Trophoblast cell (in vitro differentiated cells and primary cell): ENCODE data around the gene ZCCHC4.

ENCODE experiments used
- DNase-seq, 2 donors: peaks; one replicate each; pipeline ENCODE4 v3.0.0-alpha.2; 2016
- H2AFZ ChIP-seq: 2 replicates; pipeline ENCODE4 v1.6.1; 2013; ENCODE audit warnings: low read length, moderate library complexity, mild to moderate bottlenecking; ENCODE audit not compliant: insufficient read depth, poor library complexity
- H2AK5ac ChIP-seq: 2 replicates; pipeline ENCODE4 v1.6.1; 2013; ENCODE audit warnings: mild to moderate bottlenecking, low read length
- H2BK120ac ChIP-seq: 2 replicates; pipeline ENCODE4 v1.6.1; 2013; ENCODE audit warnings: low read length, mild to moderate bottlenecking, moderate library complexity; ENCODE audit not compliant: insufficient read depth, poor library complexity
- H2BK12ac ChIP-seq: 2 replicates; pipeline ENCODE4 v1.6.1; 2013; ENCODE audit warnings: mild to moderate bottlenecking, low read length, moderate library complexity
- H2BK5ac ChIP-seq: 2 replicates; pipeline ENCODE4 v1.6.1; 2013; ENCODE audit warnings: low read length, low read depth, moderate library complexity, mild to moderate bottlenecking; ENCODE audit not compliant: poor library complexity
- H3K14ac ChIP-seq: 2 replicates; pipeline ENCODE4 v1.6.1; 2013; ENCODE audit warnings: mild to moderate bottlenecking, low read length
- H3K18ac ChIP-seq: 2 replicates; pipeline ENCODE4 v1.6.1; 2013; ENCODE audit warnings: mild to moderate bottlenecking, low read length
- H3K23ac ChIP-seq: 2 replicates; pipeline ENCODE4 v1.6.1; 2013; ENCODE audit warnings: low read length
- H3K27ac ChIP-seq: 2 replicates; pipeline ENCODE4 v1.5.1; 2013; ENCODE audit warnings: low read depth, mild to moderate bottlenecking, inconsistent platforms, low read length, moderate library complexity
- H3K27me3 ChIP-seq: 2 replicates; pipeline ENCODE4 v1.6.1; 2013; ENCODE audit warnings: inconsistent platforms, mild to moderate bottlenecking, low read length, moderate library complexity; ENCODE audit not compliant: insufficient read depth
- H3K36me3 ChIP-seq, 2 experiments: 1 replicate in 1 of 2; 2 replicates in 1 of 2; pipeline ENCODE4 v1.6.1; 2013; ENCODE audit warnings: low read length in 2 of 2, mild to moderate bottlenecking in 2 of 2, moderate library complexity in 1 of 2; ENCODE audit not compliant: insufficient read depth in 2 of 2, control insufficient read depth in 1 of 2
- H3K4ac ChIP-seq: 2 replicates; pipeline ENCODE4 v1.6.1; 2013; ENCODE audit warnings: low read depth, mild to moderate bottlenecking, low read length, moderate library complexity
- H3K4me1 ChIP-seq, 2 experiments: 1 replicate in 1 of 2; 2 replicates in 1 of 2; pipeline ENCODE4 v1.6.1; 2013; ENCODE audit warnings: low read length in 2 of 2, mild to moderate bottlenecking in 2 of 2, moderate library complexity in 1 of 2; ENCODE audit not compliant: insufficient read depth in 2 of 2, control insufficient read depth in 1 of 2
- H3K4me2 ChIP-seq: 2 replicates; pipeline ENCODE4 v1.6.1; 2013; ENCODE audit warnings: inconsistent platforms, mild to moderate bottlenecking, low read length, moderate library complexity
- H3K4me3 ChIP-seq: 2 replicates; pipeline ENCODE4 v1.5.1; 2013; ENCODE audit warnings: mild to moderate bottlenecking, low read depth, low read length, inconsistent platforms
- H3K79me1 ChIP-seq: one replicate; pipeline ENCODE4 v1.6.1; 2013; ENCODE audit warnings: low read length
- H3K79me2 ChIP-seq: 2 replicates; pipeline ENCODE4 v1.6.1; 2013; ENCODE audit warnings: low read length, mild to moderate bottlenecking; ENCODE audit not compliant: control insufficient read depth, insufficient read depth, poor library complexity
- H3K9ac ChIP-seq: 2 replicates; pipeline ENCODE4 v1.6.1; 2013; ENCODE audit warnings: mild to moderate bottlenecking, low read length
- H3K9me3 ChIP-seq: 2 replicates; pipeline ENCODE4 v1.6.1; 2013; ENCODE audit warnings: low read depth, mild to moderate bottlenecking, control low read depth, inconsistent platforms, low read length; ENCODE audit not compliant: insufficient read depth
- H4K12ac ChIP-seq: 2 replicates; pipeline ENCODE4 v1.6.1; 2013; ENCODE audit warnings: low read depth, mild to moderate bottlenecking, low read length, moderate library complexity
- H4K8ac ChIP-seq: 2 replicates; pipeline ENCODE4 v1.6.1; 2013; ENCODE audit warnings: low read depth, mild to moderate bottlenecking, low read length, moderate library complexity
- H4K91ac ChIP-seq: one replicate; pipeline ENCODE4 v1.6.1; 2013; ENCODE audit warnings: low read depth, mild to moderate bottlenecking, low read length, moderate library complexity
- WGBS: extraction: QIAGEN DNeasy Blood & Tissue Kit; methylation state at CpG from one replicate; pipeline ENCODE4 v1.1.7; 2013; ENCODE audit warnings: missing lambda C conversion rate; ENCODE audit not compliant: insufficient read length, insufficient coverage; ENCODE audit errors: extremely low coverage; 5-methylcytosine and 5-hydroxymethylcytosine counted together

ZCCHC4 gene

DNA sequence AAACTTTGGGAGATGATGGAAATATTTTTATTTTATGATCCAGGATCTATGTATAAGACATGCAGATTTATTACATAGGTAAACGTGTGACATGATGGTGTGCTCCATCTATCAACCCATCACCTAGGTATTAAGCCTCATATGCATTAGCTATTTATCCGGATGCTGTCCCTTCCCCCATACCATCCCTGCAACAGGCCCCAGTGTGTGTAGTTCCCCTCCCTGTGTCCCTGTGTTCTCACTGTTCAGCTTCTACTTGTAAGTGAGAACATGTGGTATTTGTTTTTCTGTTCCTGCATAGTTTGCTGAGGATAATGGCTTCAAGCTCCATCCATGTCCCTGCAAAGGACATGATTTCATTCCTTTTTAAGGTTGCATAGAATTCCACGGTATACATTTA lies 28.1 kb upstream of the ZCCHC4 start:
- Histone ChIP-seq H3K79me1 (no peaks in the 10 kb centered on the region), H4K8ac (no peak overlapping the region), H3K9ac (no peak overlapping the region), H3K4me3 (no peak overlapping the region), H3K18ac (no peak overlapping the region), H3K9me3 (no peaks in the 10 kb centered on the region), H3K79me2 (no peaks in the 10 kb centered on the region), H4K12ac (no peak overlapping the region), H3K36me3 (peaks cover 0 to 2% of the 10 kb centered on the region in 2 experiments), H2BK12ac (no peak overlapping the region), H3K23ac (no peak overlapping the region), H3K27ac (no peak overlapping the region), H3K4me2 (no peak overlapping the region), H2BK120ac (no peak overlapping the region), H2AK5ac (no peak overlapping the region), H3K27me3 (no peaks in the 10 kb centered on the region), H2AFZ (no peak overlapping the region), H3K4me1 (no peaks in the 10 kb centered on the region), H2BK5ac (no peak overlapping the region), H3K4ac (no peak overlapping the region), H3K14ac (no peak overlapping the region), H4K91ac (no peak overlapping the region)
- DNase-seq = no peak
- WGBS = no CpG with 5 or more reads among the region's 3 CpGs

DNA sequence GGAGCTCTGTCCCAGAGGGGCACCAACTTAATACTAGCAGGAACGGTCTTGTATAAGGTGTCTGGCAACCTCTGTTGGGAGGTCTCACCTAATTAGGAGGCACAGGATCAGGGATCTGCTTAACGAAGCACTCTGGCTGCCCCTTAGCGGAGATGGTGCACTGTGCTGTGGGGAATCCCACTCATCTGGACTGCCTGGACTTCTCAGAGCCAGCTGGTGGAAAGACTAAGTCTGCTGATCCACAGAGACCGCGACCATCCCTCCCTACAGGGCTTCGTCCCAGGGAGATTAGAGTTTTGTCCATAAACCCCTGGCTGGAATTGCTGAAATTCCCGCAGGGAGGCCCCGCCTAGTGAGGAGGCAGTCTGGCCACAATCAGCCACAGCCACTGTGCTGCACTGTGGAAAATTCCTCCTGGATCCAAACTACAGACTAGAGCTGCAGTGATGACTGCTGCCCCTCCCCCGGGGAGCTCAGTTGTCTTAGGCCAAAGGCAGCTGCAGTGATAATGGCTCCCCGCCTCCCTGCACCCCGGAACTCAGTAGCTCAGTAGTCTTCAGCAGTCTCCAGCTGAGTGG lies 22.0 kb upstream of the ZCCHC4 start:
- Histone ChIP-seq H3K23ac (no peak overlapping the region), H3K27ac (peak overlapping the region; percentile 72), H3K4ac (no peak overlapping the region), H2BK12ac (peak overlapping the region; percentile 25), H3K4me2 (peak overlapping the region; percentile 44), H3K18ac (no peak overlapping the region), H2BK120ac (peak overlapping the region; percentile 55), H2AFZ (peak overlapping the region; percentile 23), H4K91ac (peak overlapping the region; percentile 68), H4K12ac (no peak overlapping the region), H3K79me2 (no peaks in the 10 kb centered on the region), H2AK5ac (no peak overlapping the region), H4K8ac (peak overlapping the region; percentile 62), H3K9me3 (peaks cover 2% of the 10 kb centered on the region), H3K4me1 (peaks cover 9 to 10% of the 10 kb centered on the region in 2 experiments), H3K14ac (peak overlapping the region; percentile 21), H3K9ac (no peak overlapping the region), H2BK5ac (peak overlapping the region; percentile 33), H3K79me1 (peaks cover 2% of the 10 kb centered on the region), H3K27me3 (no peaks in the 10 kb centered on the region), H3K4me3 (no peak overlapping the region), H3K36me3 (no peaks in the 10 kb centered on the region)
- DNase-seq = no peak
- WGBS = no CpG with 5 or more reads among the region's 11 CpGs

DNA sequence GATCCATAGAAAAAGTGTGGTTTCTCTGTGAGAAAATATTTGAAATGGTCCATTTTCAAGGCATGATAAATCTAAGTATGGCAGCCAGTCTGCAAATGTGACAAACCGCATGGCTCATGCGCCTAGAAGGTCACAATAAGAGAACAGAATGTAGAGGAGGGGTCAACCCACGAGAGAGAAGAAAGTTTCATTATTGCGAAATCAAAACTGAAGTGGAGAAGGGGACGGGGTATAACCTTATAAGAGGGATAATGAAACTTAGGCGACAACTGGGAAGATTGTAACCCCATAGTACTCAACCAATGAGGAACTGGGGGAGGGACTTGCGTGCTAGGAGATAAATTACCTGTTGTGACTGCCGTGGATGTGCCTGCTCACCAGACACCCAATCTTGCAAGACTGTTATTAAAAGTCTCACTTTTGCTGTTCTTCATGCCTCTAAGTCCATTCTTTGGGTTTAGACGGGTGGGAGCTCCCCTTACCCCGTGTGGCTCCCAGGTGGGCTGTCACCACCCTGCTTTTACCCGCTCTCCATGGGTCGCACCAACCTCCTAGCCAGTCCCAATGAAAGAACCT lies 21.3 kb upstream of the ZCCHC4 start:
- no CpG with 5 or more reads among the region's 12 CpGs for whole genome bisulfite sequencing
- peaks cover 2% of the 10 kb centered on the region for H3K9me3 ChIP-seq
- H3K23ac ChIP-seq = no peak overlapping the region

DNA sequence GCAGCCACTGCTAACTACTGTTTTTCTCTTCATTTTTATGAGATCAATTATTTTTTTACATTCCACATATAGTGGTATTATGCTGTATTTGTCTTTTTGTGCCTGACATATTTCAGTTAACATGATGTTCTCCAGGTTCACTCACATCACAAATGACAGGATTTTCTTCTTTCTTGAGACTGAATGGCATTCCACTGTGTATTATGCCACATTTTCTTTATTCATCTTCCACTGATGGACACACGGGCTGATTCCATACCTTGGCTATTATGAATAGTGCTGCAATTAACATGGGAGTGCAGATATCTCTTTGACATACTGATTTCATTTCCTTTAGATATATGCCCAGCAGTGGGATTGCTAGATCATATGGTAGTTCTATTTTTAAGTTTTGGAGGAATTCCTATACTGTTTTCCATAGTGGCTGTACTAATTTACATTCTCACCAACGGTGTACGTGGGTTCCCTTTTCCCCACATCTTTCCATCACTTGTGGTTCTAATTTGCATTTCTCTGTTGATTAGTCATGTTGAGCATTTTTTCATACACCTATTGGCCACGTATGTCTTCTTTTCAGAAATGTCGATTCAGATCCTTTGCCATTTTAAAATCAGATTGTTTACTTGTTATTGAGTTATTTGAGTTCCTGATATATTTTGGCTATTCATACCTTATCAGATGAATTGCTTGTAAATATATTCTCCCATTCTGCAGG lies 14.9 kb upstream of the ZCCHC4 start:
- Histone ChIP-seq H4K12ac (no peak overlapping the region), H3K79me2 (no peaks in the 10 kb centered on the region), H4K91ac (no peak overlapping the region), H3K4me1 (peaks cover 2 to 3% of the 10 kb centered on the region in 2 experiments), H2BK12ac (no peak overlapping the region), H3K23ac (no peak overlapping the region), H2AFZ (no peak overlapping the region), H3K4me3 (no peak overlapping the region), H3K4me2 (no peak overlapping the region), H3K27ac (no peak overlapping the region), H3K9ac (no peak overlapping the region), H3K18ac (no peak overlapping the region), H3K9me3 (no peaks in the 10 kb centered on the region), H2BK120ac (no peak overlapping the region), H4K8ac (no peak overlapping the region), H2AK5ac (no peak overlapping the region), H3K36me3 (no peaks in the 10 kb centered on the region), H3K14ac (no peak overlapping the region), H3K79me1 (no peaks in the 10 kb centered on the region), H2BK5ac (no peak overlapping the region), H3K27me3 (no peaks in the 10 kb centered on the region), H3K4ac (no peak overlapping the region)
- WGBS = no CpG with 5 or more reads among the region's 5 CpGs
- DNase-seq = no peak

More for the DNA sequence above, 21.3 kb upstream of the ZCCHC4 start:
- no peaks in the 10 kb centered on the region for H3K36me3 ChIP-seq
- H4K12ac ChIP-seq = no peak overlapping the region
- no peak overlapping the region for H3K14ac ChIP-seq
- peak overlapping the region; percentile 33 for H2BK5ac ChIP-seq
- H3K4me1 ChIP-seq = peaks cover 9 to 10% of the 10 kb centered on the region in 2 experiments
- H3K4me2 ChIP-seq = peak overlapping the region; percentile 28
- H3K4me3 ChIP-seq = no peak overlapping the region
- H4K8ac ChIP-seq = no peak overlapping the region
- H3K79me2 ChIP-seq = no peaks in the 10 kb centered on the region
- DNase-seq = no peak
- H2AFZ ChIP-seq = no peak overlapping the region
- H3K4ac ChIP-seq = no peak overlapping the region
- no peak overlapping the region for H3K18ac ChIP-seq
- H2AK5ac ChIP-seq = no peak overlapping the region
- H3K27ac ChIP-seq = no peak overlapping the region
- peak overlapping the region; percentile 68 for H4K91ac ChIP-seq
- no peak overlapping the region for H3K9ac ChIP-seq
- peak overlapping the region; percentile 55 for H2BK120ac ChIP-seq
- H2BK12ac ChIP-seq = no peak overlapping the region
- H3K27me3 ChIP-seq = no peaks in the 10 kb centered on the region
- peaks cover 2% of the 10 kb centered on the region for H3K79me1 ChIP-seq
